Bronchial epithelial cell (primary cell): ENCODE data around the gene MMP2. TPM values are rescaled to one million over a fixed set of nuclear protein-coding genes. Genes with fewer than 3 reads are reported as not detected.
A peak's percentile ranks its signal among the peaks of the same experiment; 100 is the strongest.

Experiments
- DNase-seq: peaks from one replicate; pipeline ENCODE4 v3.0.0-alpha.2; 2010; ENCODE audit warnings: low read depth
- FAIRE-seq: peaks from 2 replicates; lab custom pipeline; 2011; peaks lifted over from hg19 to GRCh38; lab: Jason Lieb, UNC
- H3K27me3 ChIP-seq: 2 replicates; pipeline ENCODE4 v1.5.1; 2011; ENCODE audit warnings: low read length; ENCODE audit not compliant: control insufficient read depth, insufficient read depth
- H3K36me3 ChIP-seq: 2 replicates; pipeline ENCODE4 v1.5.1; 2011; ENCODE audit warnings: low read length; ENCODE audit not compliant: control insufficient read depth, insufficient read depth
- H3K4me3 ChIP-seq: 2 replicates; pipeline ENCODE4 v1.5.1; 2011; ENCODE audit warnings: mild to moderate bottlenecking, low read depth, low read length, control low read depth
- CTCF ChIP-seq: IDR thresholded peaks from 2 replicates; pipeline ENCODE4 v1.5.1; 2011; ENCODE audit warnings: mild to moderate bottlenecking, moderate library complexity, low read length, control low read depth, inconsistent platforms; ENCODE audit not compliant: insufficient read depth, severe bottlenecking
- total RNA-seq: library from RNA; depleted of rRNA; stranded (reverse); fragments of >200 nt; gene quantifications from 2 replicates; pipeline ENCODE4 v1.2.1, GENCODE V29; 2014

MMP2 gene
- total RNA-seq, 1 donor from 2014 or later: 12.4 TPM

- FAIRE-seq (no peak), DNase-seq (no peak)
- no peak for TF ChIP-seq CTCF
- Histone ChIP-seq H3K4me3 (peak overlapping the region; percentile 87), H3K27me3 (no peaks in the 10 kb centered on the region), H3K36me3 (no peaks in the 10 kb centered on the region)
Observed at GRCh38 chr16:55510185-55510805, 31.3 kb downstream of the MMP2 start.

- no peak for FAIRE-seq
- no peak overlapping the region for H3K4me3 ChIP-seq
- H3K27me3 ChIP-seq: no peaks in the 10 kb centered on the region
- no peak for TF ChIP-seq CTCF
- DNase-seq: no peak
- no peaks in the 10 kb centered on the region for H3K36me3 ChIP-seq
Observed at GRCh38 chr16:55512941-55513340, 33.9 kb downstream of the MMP2 start.

- TF ChIP-seq CTCF: no peak
- H3K36me3 ChIP-seq: no peaks in the 10 kb centered on the region
- FAIRE-seq (no peak), DNase-seq (no peak)
- H3K27me3 ChIP-seq: no peaks in the 10 kb centered on the region
- H3K4me3 ChIP-seq: no peak overlapping the region
Observed at GRCh38 chr16:55513616-55514015, 34.6 kb downstream of the MMP2 start.

- H3K36me3 ChIP-seq: no peaks in the 10 kb centered on the region
- TF ChIP-seq CTCF: no peak
- no peak overlapping the region for H3K4me3 ChIP-seq
- peak; percentile 56 for DNase-seq
- H3K27me3 ChIP-seq: no peaks in the 10 kb centered on the region
- no peak for FAIRE-seq
Observed at GRCh38 chr16:55515111-55515510, 36.1 kb downstream of the MMP2 start.

GRCh38 chr16:55521792-55522191 lies 42.8 kb downstream of the MMP2 start:
- FAIRE-seq: no peak
- Histone ChIP-seq H3K27me3 (no peaks in the 10 kb centered on the region), H3K4me3 (no peak overlapping the region), H3K36me3 (no peaks in the 10 kb centered on the region)
- no peak for TF ChIP-seq CTCF
- DNase-seq: no peak

- DNase-seq: peak; percentile 66
Observed at GRCh38 chr16:55526441-55526840, 47.4 kb downstream of the MMP2 start.

More at GRCh38 chr16:55526441-55526840, 47.4 kb downstream of the MMP2 start:
- no peak for TF ChIP-seq CTCF
- H3K27me3 ChIP-seq: no peaks in the 10 kb centered on the region
- FAIRE-seq: no peak
- H3K36me3 ChIP-seq: peaks cover 1% of the 10 kb centered on the region
- H3K4me3 ChIP-seq: no peak overlapping the region
